Left lung (tissue), 10 donors: Measurements from ENCODE around the gene C3orf22. TPM values are rescaled to one million over a fixed set of nuclear protein-coding genes. Genes with fewer than 3 reads are reported as not detected.

Source experiments
- ATAC-seq: fragments of 200-7000 bp; cut with Tn5 transposase; one replicate; pipeline ENCODE4 v1.9.1; 2020; ENCODE audit warnings: moderate library complexity
- DNase-seq, 4 donors: peaks; one replicate each; pipeline ENCODE4 v3.0.0-alpha.2; 2013 to 2020
- H3K27ac ChIP-seq, 2 donors: fragments of 200-600 bp; sonication (generic) in 1 of 2; one replicate each; pipeline versions ENCODE4 v1.5.0 to v1.8.0; 2020 to 2021
- H3K27me3 ChIP-seq, 2 donors: fragments of 200-600 bp; sonication (generic) in 1 of 2; one replicate each; pipeline versions ENCODE4 v1.5.0 to v1.8.0; 2020 to 2021
- H3K36me3 ChIP-seq, 2 donors: fragments of 200-600 bp; sonication (generic) in 1 of 2; one replicate each; pipeline versions ENCODE4 v1.5.0 to v1.8.0; 2020 to 2021
- H3K4me1 ChIP-seq, 2 donors: fragments of 200-600 bp; one replicate each; pipeline ENCODE4 v1.8.0; 2021
- H3K4me3 ChIP-seq, 2 donors: fragments of 200-600 bp; sonication (generic) in 1 of 2; one replicate each; pipeline versions ENCODE4 v1.5.0 to v1.8.0; 2020 to 2021; ENCODE audit warnings: mild to moderate bottlenecking in 1 of 2
- H3K9me3 ChIP-seq, 2 donors: fragments of 200-600 bp; sonication (generic) in 1 of 2; one replicate each; pipeline versions ENCODE4 v1.5.0 to v1.8.0; 2020 to 2021
- intact Hi-C, 2 donors: fragments of 100-400 bp; cut with DNase I; formaldehyde crosslinking; loops; one replicate each; pipeline versions ENCODE4 v1.11.2 to v1.14.2; 2022
- polyA plus RNA-seq, 6 donors: library from polyadenylated mRNA; unstranded; fragments of 120-200 nt; gene quantifications; one replicate each; pipeline ENCODE4 v1.2.1, GENCODE V29; 2013; ENCODE audit not compliant: insufficient read length in 6 of 6
- total RNA-seq, 2 donors: library from RNA; stranded (reverse); fragmentation: NEBNext Ultra II Directional; extraction: Animal tissue kit (Norgen Biotek cat#: 25700); gene quantifications; one replicate each; pipeline ENCODE4 v1.2.1, GENCODE V29; 2021
- TF ChIP-seq, protein P1 (sequence below), 2 donors: fragments of 200-600 bp; sonication (generic) in 1 of 2; IDR thresholded peaks; one replicate each; pipeline versions ENCODE4 v1.5.0 to v1.8.0; 2021; ENCODE audit warnings: antibody characterized with exemption in 2 of 2
- donor health status: DM: no; HTN: yes; CAD: no.
- donor health status: DM: no; HTN: no; CAD: no.

Gene C3orf22
- total and polyA plus RNA-seq, 8 donors = 0.10 to 0.25 (median 0.12) TPM; not detected in 3

DNA sequence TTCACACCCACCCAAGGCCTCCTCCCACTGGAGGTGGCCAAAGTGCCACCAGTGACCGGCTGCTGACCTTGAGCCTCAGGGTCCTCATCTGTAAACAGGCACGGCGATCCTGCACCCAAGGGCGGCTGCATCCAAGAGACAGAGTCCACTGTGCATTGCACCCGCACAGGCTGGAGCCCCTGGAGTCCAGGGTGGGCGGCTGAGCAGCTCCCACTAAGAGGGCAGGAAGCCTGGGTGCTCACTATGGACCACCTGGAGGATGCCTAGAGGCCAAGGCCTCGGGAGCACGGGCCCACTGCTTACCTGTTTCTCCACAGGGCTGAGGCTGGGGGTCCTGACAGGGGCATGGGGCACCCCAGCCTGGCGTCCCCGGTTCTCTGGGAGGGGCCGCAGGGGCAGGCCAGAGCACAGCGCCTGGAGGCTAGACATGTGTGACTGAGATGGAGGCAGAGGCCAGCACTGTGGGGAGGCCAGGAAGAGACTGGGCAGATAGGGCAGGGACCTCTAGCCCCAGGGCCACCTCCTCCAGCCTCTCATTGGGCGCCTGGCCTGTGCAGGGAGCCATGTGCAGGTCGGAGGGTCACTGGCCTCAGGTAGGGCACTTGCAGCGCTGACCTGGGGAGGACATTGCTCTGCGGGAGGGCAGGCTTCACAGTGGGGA lies 41.3 kb downstream of the C3orf22 start, which contains the start of gene UROC1:
Gene UROC1, minus strand, starts transcription at position 483 of the 661 bp plus-strand sequence. Its CDS starts 54 bp downstream, at position 429.
- TF ChIP-seq, protein P1, sequence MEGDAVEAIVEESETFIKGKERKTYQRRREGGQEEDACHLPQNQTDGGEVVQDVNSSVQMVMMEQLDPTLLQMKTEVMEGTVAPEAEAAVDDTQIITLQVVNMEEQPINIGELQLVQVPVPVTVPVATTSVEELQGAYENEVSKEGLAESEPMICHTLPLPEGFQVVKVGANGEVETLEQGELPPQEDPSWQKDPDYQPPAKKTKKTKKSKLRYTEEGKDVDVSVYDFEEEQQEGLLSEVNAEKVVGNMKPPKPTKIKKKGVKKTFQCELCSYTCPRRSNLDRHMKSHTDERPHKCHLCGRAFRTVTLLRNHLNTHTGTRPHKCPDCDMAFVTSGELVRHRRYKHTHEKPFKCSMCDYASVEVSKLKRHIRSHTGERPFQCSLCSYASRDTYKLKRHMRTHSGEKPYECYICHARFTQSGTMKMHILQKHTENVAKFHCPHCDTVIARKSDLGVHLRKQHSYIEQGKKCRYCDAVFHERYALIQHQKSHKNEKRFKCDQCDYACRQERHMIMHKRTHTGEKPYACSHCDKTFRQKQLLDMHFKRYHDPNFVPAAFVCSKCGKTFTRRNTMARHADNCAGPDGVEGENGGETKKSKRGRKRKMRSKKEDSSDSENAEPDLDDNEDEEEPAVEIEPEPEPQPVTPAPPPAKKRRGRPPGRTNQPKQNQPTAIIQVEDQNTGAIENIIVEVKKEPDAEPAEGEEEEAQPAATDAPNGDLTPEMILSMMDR (IDR thresholded peaks at IDR 0.05) = no peak
- H3K4me3 ChIP-seq = no peak within 1 kb of the TSS
- peaks cover 0 to 2% of the 10 kb centered on the region in 2 donors for H3K4me1 ChIP-seq
- intact Hi-C loops = no loop called here
- peaks cover under 1 to 16% of the 10 kb centered on the region in 2 donors for H3K27me3 ChIP-seq
- no peaks in the 10 kb centered on the region for H3K36me3 ChIP-seq
- DNase-seq (peak in 2 of 4 donors; percentile 18 to 65), ATAC-seq (no peak)
- H3K9me3 ChIP-seq = no peaks in the 10 kb centered on the region
- no peak within 1 kb of the TSS for H3K27ac ChIP-seq

DNA sequence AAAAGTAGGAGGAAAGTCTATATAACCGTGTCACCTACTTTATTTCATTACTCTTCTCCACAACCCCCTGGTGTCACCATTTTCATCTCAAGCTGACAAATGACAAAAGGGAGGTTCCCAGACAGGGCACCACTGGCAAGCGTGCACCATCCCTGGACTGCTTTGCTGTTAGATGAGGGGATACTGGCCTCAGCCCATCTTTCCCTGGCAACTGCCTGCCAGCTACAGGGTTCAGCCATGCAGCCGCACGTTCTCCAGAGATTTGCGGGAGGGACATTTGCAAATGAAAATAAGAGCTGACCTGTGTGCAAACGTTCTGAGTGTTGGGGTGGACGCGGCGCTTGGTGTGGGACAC lies 41.8 kb downstream of the C3orf22 start:
- TF ChIP-seq, protein P1 (IDR thresholded peaks at IDR 0.05) = no peak
- intact Hi-C loops = no loop called here
- H3K27me3 ChIP-seq = peaks cover 0 to 15% of the 10 kb centered on the region in 2 donors
- no peaks in the 10 kb centered on the region for H3K36me3 ChIP-seq
- H3K9me3 ChIP-seq = no peaks in the 10 kb centered on the region
- H3K27ac ChIP-seq = no peak overlapping the region
- DNase-seq (peak in 1 of 4 donors; percentile 5), ATAC-seq (no peak)
- no peaks in the 10 kb centered on the region for H3K4me1 ChIP-seq
- no peak overlapping the region for H3K4me3 ChIP-seq

DNA sequence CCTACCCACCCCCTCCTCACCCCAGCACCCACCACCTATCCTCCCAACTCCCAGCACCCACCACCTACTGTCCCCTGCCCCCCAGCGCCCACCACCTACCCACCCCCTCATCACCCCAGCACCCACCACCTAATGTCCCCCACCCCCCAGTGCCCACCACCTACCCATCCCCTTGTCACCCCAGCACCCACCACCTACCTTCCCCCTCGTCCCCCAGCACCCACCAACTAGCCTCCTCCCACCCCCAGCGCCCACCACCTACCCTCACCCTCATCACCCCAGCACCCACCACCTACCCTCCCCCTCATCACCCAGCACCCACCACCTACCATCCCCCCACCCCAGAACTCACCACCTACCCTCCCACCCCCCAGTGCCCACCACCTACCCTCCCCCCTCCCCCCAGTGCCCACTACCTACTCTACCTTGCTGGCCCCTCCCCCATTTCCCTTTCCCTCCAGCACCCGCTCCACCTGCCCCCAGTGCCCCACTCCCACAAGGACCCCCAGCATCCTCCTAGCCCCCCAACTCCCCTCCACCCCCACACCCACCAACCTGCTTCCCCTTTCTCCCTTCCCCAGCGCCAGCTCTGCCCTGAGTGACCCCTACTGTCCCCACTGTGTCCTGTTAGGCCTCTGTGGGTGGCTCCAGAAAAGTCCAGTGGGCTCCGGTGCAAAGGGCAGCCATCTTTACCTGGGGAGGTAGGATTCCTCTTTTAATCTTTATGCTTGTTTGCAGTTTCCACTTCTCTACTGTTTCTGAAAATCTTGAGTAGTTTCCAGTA lies 42.4 kb downstream of the C3orf22 start:
- peaks cover 0 to 15% of the 10 kb centered on the region in 2 donors for H3K27me3 ChIP-seq
- H3K36me3 ChIP-seq = no peaks in the 10 kb centered on the region
- TF ChIP-seq, protein P1 (IDR thresholded peaks at IDR 0.05) = no peak
- no peaks in the 10 kb centered on the region for H3K4me1 ChIP-seq
- no peak overlapping the region for H3K4me3 ChIP-seq
- H3K9me3 ChIP-seq = no peaks in the 10 kb centered on the region
- intact Hi-C loops = no loop called here
- DNase-seq = peak in 2 of 4 donors; percentile 10 to 41
- H3K27ac ChIP-seq = no peak overlapping the region
- ATAC-seq = no peak

DNA sequence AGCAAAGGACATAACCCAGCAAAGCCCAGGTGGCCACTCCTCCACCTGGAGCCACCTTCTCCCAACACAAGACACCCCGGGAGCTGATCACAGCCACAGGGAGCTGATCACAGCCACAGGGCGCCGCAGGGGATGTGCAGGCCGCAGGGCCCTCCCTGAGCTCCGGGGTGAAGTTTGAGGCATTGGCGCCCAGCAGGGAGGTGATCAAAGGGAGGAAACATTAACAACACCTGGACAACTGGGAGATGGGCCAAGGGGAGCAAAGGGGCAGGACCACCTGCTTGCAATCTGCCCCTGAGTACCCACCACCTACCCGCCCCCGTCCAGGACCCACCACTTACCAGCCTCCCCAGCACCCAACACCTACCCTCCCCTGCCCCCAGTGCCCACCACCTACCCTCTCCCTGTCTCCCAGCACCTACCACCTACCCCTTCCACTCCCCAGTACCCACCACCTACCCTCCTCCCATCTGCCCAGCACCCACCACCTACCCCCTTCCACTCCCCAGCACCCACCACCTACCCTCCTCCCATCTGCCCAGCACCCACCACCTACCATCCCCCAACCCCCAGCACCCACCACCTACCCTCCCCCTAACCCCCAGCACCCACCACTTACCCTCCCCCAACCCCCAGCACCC lies 43.5 kb downstream of the C3orf22 start:
- intact Hi-C loops = no loop called here
- H3K36me3 ChIP-seq = no peaks in the 10 kb centered on the region
- ATAC-seq (no peak), DNase-seq (peak in 2 of 4 donors; percentile 27 to 58)
- H3K27me3 ChIP-seq = peaks cover 0 to 15% of the 10 kb centered on the region in 2 donors
- TF ChIP-seq, protein P1 (IDR thresholded peaks at IDR 0.05) = no peak
- H3K4me1 ChIP-seq = no peaks in the 10 kb centered on the region
- no peak overlapping the region for H3K27ac ChIP-seq
- H3K9me3 ChIP-seq = no peaks in the 10 kb centered on the region
- H3K4me3 ChIP-seq = no peak overlapping the region

DNA sequence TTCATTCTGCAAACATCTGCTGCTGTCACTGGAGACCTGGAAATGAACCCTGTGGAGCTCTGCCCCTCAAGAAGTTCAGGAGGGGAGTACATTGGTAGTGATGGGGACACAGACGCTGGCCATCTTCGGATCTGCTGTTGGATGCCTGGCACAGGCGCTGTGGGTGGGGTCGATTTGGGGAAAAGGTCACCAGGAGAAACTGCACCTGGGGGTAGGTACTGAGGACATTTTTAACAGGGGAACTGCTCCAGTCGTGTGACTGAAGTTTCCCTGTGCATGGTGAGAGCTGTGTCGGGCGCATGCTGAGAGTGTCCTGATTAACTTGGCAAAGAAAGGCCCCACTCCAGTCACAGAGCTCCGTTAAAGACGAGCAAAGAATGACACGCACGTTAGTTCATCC lies 44.6 kb downstream of the C3orf22 start:
- Histone ChIP-seq H3K36me3 (no peaks in the 10 kb centered on the region), H3K27ac (no peak overlapping the region), H3K27me3 (peaks cover 0 to 15% of the 10 kb centered on the region in 2 donors), H3K9me3 (no peaks in the 10 kb centered on the region), H3K4me1 (no peaks in the 10 kb centered on the region), H3K4me3 (no peak overlapping the region)
- no peak for ATAC-seq
- TF ChIP-seq, protein P1 (IDR thresholded peaks at IDR 0.05) = no peak
- peak in 1 of 4 donors; percentile 47 for DNase-seq
- intact Hi-C loops = no loop called here
